HG03520 (cell line): ENCODE results near the gene LETM1.

Source experiments
- ATAC-seq: cut with Tn5 transposase; IDR thresholded peaks from one replicate; pipeline ENCODE4 v1.9.1; 2021; ENCODE audit warnings: mild to moderate bottlenecking, moderate library complexity; ENCODE audit not compliant: unreplicated experiment

Gene LETM1

GRCh38 chr4:1766106-1767060 is 89.6 kb downstream of the LETM1 start:
- ATAC-seq = no peak

- ATAC-seq = no peak
These were observed 90.4 kb downstream of the LETM1 start for GRCh38 chr4:1765409-1766072.

GRCh38 chr4:1764670-1765069 is 91.3 kb downstream of the LETM1 start:
- no peak for ATAC-seq

GRCh38 chr4:1763550-1764080 is 92.3 kb downstream of the LETM1 start:
- no peak for ATAC-seq

GRCh38 chr4:1763070-1763549 is 92.8 kb downstream of the LETM1 start:
- no peak for ATAC-seq

- ATAC-seq = no peak
These were observed 93.5 kb downstream of the LETM1 start for GRCh38 chr4:1762264-1763010.
